T-cell (primary cell): ENCODE results near the gene DBH. TPM values are rescaled to one million over a fixed set of nuclear protein-coding genes. Genes with fewer than 3 reads are reported as not detected.
"Not testable (repeated sequence)": the region's sequence is repeated elsewhere in the genome, so short reads cannot be mapped to it uniquely, and the experiment has no call there.

ENCODE experiments used
- ATAC-seq, 4 experiments: fragments of 200-7000 bp in 3 of 4; fragments of 150-1000 bp in 1 of 4; cut with Tn5 transposase; replicated peaks in 1 of 4; 1 replicate in 3 of 4; 2 replicates in 1 of 4; pipeline ENCODE4 v1.10.0; 2021; ENCODE audit warnings: moderate library complexity in 3 of 4, mild to moderate bottlenecking in 2 of 4, moderate number of reproducible peaks in 1 of 4
- CTCF ChIA-PET, 2 donors: fragments of 300-600 bp; sonication (Branson Sonifier 250); formaldehyde crosslinking; loops; one replicate each; lab custom pipeline; 2022; ENCODE audit warnings: antibody characterized with exemption in 2 of 2; lab: Charles Lee
- POLR2A ChIA-PET, 2 donors: fragments of 300-600 bp; sonication (Branson Sonifier 250); formaldehyde crosslinking; loops; one replicate each; lab custom pipeline; 2022; ENCODE audit warnings: antibody characterized with exemption in 2 of 2; lab: Charles Lee
- DNase-seq, 35 experiments: peaks; one replicate each; pipeline versions ENCODE4 v3.0.0 to v3.0.0-alpha.2; 2013 to 2023
- H3K27ac ChIP-seq: one replicate; pipeline ENCODE4 v1.5.1; 2013; ENCODE audit warnings: low read length
- H3K27me3 ChIP-seq, 2 experiments: replicated peaks in 1 of 2; 1 replicate in 1 of 2; 2 replicates in 1 of 2; pipeline versions ENCODE4 v1.6.1 to v1.7.0; 2013; ENCODE audit warnings: low read length in 1 of 2, mixed read lengths in 1 of 2; ENCODE audit not compliant: control insufficient read depth in 2 of 2, insufficient read depth in 2 of 2; ENCODE audit errors: extremely low read depth in 1 of 2
- H3K36me3 ChIP-seq, 2 donors: 1 replicate in 1 of 2; 2 replicates in 1 of 2; pipeline versions ENCODE4 v1.6.1 to v1.7.0; 2013; ENCODE audit warnings: low read length in 1 of 2; ENCODE audit not compliant: control insufficient read depth in 2 of 2, insufficient read depth in 1 of 2; ENCODE audit errors: extremely low read depth in 1 of 2
- H3K4me1 ChIP-seq, 2 experiments: 1 replicate in 1 of 2; 2 replicates in 1 of 2; pipeline versions ENCODE4 v1.6.1 to v1.7.0; 2013; ENCODE audit warnings: low read length in 2 of 2, mixed read lengths in 1 of 2; ENCODE audit not compliant: insufficient read depth in 2 of 2, control insufficient read depth in 1 of 2; ENCODE audit errors: extremely low read depth in 1 of 2
- H3K4me3 ChIP-seq, 2 donors: 1 replicate in 1 of 2; 2 replicates in 1 of 2; pipeline versions ENCODE4 v1.5.1 to v1.7.0; 2013; ENCODE audit warnings: mild to moderate bottlenecking in 2 of 2, low read length in 1 of 2, moderate library complexity in 1 of 2; ENCODE audit not compliant: control insufficient read depth in 1 of 2; ENCODE audit errors: extremely low read depth in 1 of 2
- H3K9me3 ChIP-seq: 2 replicates; pipeline ENCODE4 v1.7.0; 2013
- H3K27ac Mint-ChIP-seq, 2 donors: one replicate each; pipeline ENCODE4 v1.8.0; 2020 to 2021; ENCODE audit warnings: mild to moderate bottlenecking in 2 of 2, mixed read lengths in 2 of 2
- H3K27me3 Mint-ChIP-seq, 2 donors: one replicate each; pipeline ENCODE4 v1.8.0; 2021 to 2022; ENCODE audit warnings: mixed read lengths in 2 of 2
- H3K36me3 Mint-ChIP-seq: one replicate; pipeline ENCODE4 v1.8.0; 2021; ENCODE audit warnings: mixed read lengths
- H3K4me1 Mint-ChIP-seq, 3 donors: one replicate each; pipeline ENCODE4 v1.8.0; 2020 to 2022; ENCODE audit warnings: mixed read lengths in 3 of 3, mild to moderate bottlenecking in 1 of 3
- H3K4me3 Mint-ChIP-seq, 3 donors: one replicate each; pipeline ENCODE4 v1.8.0; 2020 to 2022; ENCODE audit warnings: mild to moderate bottlenecking in 3 of 3, mixed read lengths in 3 of 3, moderate library complexity in 3 of 3
- H3K9me3 Mint-ChIP-seq, 3 donors: one replicate each; pipeline ENCODE4 v1.8.0; 2020 to 2022; ENCODE audit warnings: mixed read lengths in 3 of 3
- WGBS: methylation state at CpG from one replicate; pipeline ENCODE4 v1.1.5; 2013; ENCODE audit warnings: missing lambda C conversion rate; ENCODE audit not compliant: insufficient coverage; 5-methylcytosine and 5-hydroxymethylcytosine counted together
- total RNA-seq, 35 experiments: library from RNA in 6 of 35; stranded (reverse) in 6 of 35; fragments of 120-200 nt in 1 of 35; gene quantifications; one replicate each; pipeline versions ENCODE4 v1.2.1 to v1.2.4 and lab custom pipeline; 2013 to 2026

The DBH gene
- total RNA-seq, 5 donors from 2014 or later (not counting 1 experiment from before 2014, with no cell fraction given): 0.26 to 0.82 (median 0.32) TPM

DNA sequence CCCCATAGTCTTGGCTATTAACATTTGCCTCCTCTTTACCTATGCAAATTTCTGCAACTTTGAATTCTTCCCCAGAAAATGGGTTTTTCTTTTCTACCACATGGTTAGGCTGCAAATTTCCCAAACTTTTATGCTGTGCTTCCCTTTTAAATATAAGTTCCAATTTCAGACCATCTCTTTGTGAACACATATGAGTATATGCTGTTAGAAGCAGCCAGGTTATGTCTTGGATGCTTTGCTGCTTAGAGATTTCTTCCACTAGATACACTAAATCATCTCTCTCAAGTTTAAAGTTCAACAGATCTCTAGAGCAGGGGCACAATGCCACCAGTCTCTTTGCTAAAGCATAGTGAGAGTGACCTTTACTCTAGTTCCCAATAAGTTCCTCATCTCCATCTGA lies 10.2 kb upstream of the DBH start:
- Mint-ChIP-seq H3K4me1 (peaks cover 14 to 22% (median 19%) of the 10 kb centered on the region in 3 donors), H3K9me3 (peaks cover 10 to 20% (median 12%) of the 10 kb centered on the region in 3 donors)
- H3K9me3 ChIP-seq, CTCF ChIA-PET, H3K4me3 Mint-ChIP-seq, H3K36me3 Mint-ChIP-seq, POLR2A ChIA-PET, H3K27ac Mint-ChIP-seq, DNase-seq, H3K27me3 Mint-ChIP-seq, H3K27ac ChIP-seq, ATAC-seq, H3K4me3 ChIP-seq, H3K36me3 ChIP-seq: not testable (repeated sequence)
- H3K4me1 ChIP-seq: peaks cover 17% of the 10 kb centered on the region in 2 experiments
- H3K27me3 ChIP-seq: peaks cover 0 to 23% of the 10 kb centered on the region in 2 experiments

DNA sequence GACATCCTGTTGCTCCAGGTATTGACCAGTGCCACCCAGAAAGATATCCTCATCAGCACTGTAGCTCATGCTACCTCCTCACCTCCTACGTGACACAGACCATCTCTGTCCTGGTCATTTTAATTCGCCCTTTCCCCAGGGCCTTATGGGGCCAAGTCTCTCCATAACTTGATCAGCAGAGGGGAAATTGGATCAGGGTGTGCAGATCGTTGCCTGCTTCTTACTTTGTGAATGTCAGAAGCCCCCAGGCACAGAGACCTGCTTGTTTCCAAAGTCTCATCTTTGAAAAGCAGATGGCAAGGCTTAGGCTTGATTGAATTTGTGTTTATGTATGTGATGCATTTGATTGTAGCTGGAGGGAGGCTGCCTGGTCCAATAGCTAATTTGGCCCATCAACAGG lies 8.8 kb upstream of the DBH start:
- Histone ChIP-seq H3K27me3 (peaks cover 0 to 30% of the 10 kb centered on the region in 2 experiments), H3K27ac (no peak overlapping the region), H3K36me3 (no peaks in the 10 kb centered on the region), H3K4me1 (peaks cover 6 to 9% of the 10 kb centered on the region in 2 experiments), H3K4me3 (no peak overlapping the region), H3K9me3 (no peaks in the 10 kb centered on the region)
- no peak for ATAC-seq
- Mint-ChIP-seq H3K9me3 (peaks cover 10 to 20% (median 12%) of the 10 kb centered on the region in 3 donors), H3K27ac (no peak overlapping the region), H3K36me3 (no peaks in the 10 kb centered on the region), H3K4me1 (peaks cover 2 to 9% (median 8%) of the 10 kb centered on the region in 3 donors), H3K27me3 (peaks cover 2 to 4% of the 10 kb centered on the region in 2 donors), H3K4me3 (no peak overlapping the region)
- POLR2A ChIA-PET: no interaction called here
- no peak for DNase-seq
- CTCF ChIA-PET: no interaction called here
- 50% methylated on average over 1 of the region's 3 CpGs for WGBS

DNA sequence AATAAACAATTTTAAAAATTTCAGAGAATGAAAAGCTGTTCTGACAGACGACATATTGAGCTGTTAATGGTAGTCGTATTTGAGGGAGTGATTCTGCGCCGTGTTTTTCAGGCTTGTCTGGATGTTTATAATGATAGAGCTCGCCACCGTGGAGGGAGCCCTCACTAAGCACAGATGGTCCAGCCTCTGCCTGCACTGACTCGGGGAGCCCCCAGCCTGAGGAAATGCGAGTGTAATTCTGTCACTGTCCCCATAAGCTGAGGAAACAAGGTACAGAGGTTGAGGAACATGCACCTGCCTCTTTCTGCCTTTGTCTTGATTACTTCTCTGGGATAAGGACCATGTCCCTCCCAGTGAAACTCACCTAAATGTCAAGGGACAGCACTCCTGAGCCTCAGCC lies 7.4 kb upstream of the DBH start:
- no peaks in the 10 kb centered on the region for H3K36me3 ChIP-seq
- H3K4me3 ChIP-seq: no peak overlapping the region
- H3K27me3 Mint-ChIP-seq: peaks cover 2 to 4% of the 10 kb centered on the region in 2 donors
- H3K9me3 Mint-ChIP-seq: peaks cover 10 to 20% (median 12%) of the 10 kb centered on the region in 3 donors
- H3K4me3 Mint-ChIP-seq: no peak overlapping the region
- WGBS: 87% methylated on average over 6 of the region's 8 CpGs
- DNase-seq (no peak), ATAC-seq (no peak)
- H3K9me3 ChIP-seq: no peaks in the 10 kb centered on the region
- H3K4me1 Mint-ChIP-seq: peaks cover 0 to 3% (median 0%) of the 10 kb centered on the region in 3 donors
- POLR2A ChIA-PET: no interaction called here
- peaks cover 0 to 31% of the 10 kb centered on the region in 2 experiments for H3K27me3 ChIP-seq
- H3K27ac ChIP-seq: no peak overlapping the region
- H3K4me1 ChIP-seq: no peaks in the 10 kb centered on the region
- CTCF ChIA-PET: no interaction called here
- no peaks in the 10 kb centered on the region for H3K36me3 Mint-ChIP-seq
- H3K27ac Mint-ChIP-seq: no peak overlapping the region

DNA sequence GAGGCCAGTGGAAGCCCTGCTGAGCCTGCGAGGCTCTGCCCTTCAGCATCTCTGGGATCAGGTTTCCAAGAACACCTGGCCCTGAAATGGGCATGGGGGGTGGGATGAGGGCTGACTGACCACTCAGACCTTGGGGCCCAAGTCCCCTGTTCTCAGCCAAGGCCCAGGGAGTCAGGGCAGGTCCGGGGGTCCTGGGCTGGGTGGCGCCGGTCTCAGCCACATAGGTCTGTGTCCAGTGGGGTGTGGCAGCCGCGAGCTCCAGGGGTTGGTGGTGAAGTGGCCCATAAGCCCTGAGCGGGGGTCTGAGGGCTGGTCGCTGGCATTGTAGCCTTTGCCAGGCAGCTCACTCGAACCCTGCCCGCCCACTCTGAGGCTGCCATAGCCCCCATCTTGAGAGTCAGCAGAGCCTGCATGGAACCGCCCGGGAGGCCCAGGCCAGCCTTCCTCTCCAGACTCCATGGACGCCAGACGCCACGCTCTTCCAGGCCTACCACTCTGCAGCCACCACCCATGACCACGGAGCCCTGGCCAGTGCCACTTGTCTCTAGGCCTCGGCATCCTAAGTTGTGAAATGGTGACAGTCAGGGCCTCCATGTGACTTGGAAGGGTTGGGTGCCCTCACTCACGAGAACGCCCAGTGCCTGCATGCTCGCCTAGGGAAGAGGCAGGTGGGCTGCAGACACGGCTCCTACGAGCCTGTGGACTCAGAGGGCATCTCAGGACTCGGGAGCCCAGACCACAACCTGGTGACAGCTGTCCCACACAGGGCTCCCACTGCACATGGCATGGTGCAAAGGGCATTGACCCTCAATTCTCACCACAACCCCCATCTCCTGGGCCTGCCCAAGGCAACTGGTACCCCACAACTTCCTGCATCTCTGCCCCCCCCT lies 6.7 kb upstream of the DBH start:
- no peak overlapping the region for H3K4me3 Mint-ChIP-seq
- ChIA-PET CTCF (no interaction called here), POLR2A (no interaction called here)
- 78% methylated on average over 20 of the region's 23 CpGs for WGBS
- Histone ChIP-seq H3K27ac (no peak overlapping the region), H3K9me3 (no peaks in the 10 kb centered on the region), H3K27me3 (peaks cover 0 to 34% of the 10 kb centered on the region in 2 experiments), H3K36me3 (no peaks in the 10 kb centered on the region), H3K4me3 (no peak overlapping the region), H3K4me1 (no peaks in the 10 kb centered on the region)
- no peak for ATAC-seq
- peaks cover 0 to 3% (median 0%) of the 10 kb centered on the region in 3 donors for H3K4me1 Mint-ChIP-seq
- peaks cover 2 to 4% of the 10 kb centered on the region in 2 donors for H3K27me3 Mint-ChIP-seq
- H3K9me3 Mint-ChIP-seq: peaks cover 10 to 20% (median 12%) of the 10 kb centered on the region in 3 donors
- DNase-seq: no peak
- no peak overlapping the region for H3K27ac Mint-ChIP-seq
- H3K36me3 Mint-ChIP-seq: no peaks in the 10 kb centered on the region

DNA sequence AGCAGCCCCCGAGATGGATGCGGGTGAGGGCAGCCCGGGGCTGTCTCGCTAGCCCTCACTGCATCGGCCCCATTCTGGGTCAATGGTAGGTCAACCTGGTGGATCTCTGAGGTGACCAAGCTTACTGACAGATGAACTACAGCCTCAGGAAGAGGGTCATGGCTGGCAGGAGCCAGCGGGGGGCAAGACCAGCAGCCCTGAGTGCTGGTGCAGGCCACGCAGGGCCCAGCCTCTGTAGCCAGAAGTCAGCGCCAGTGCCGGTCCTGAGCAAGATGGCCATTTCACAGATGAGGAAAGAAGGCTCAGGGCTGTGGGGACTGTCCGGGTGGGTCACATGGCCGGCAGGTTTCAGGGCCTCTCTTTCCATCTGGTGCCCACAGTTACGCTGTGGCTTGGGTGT lies 5.1 kb upstream of the DBH start:
- Mint-ChIP-seq H3K27ac (no peak overlapping the region), H3K4me3 (no peak overlapping the region), H3K4me1 (peaks cover 0 to 3% (median 0%) of the 10 kb centered on the region in 3 donors), H3K36me3 (no peaks in the 10 kb centered on the region), H3K9me3 (peaks cover 8 to 13% (median 9%) of the 10 kb centered on the region in 3 donors), H3K27me3 (peaks cover 0 to 2% of the 10 kb centered on the region in 2 donors)
- Histone ChIP-seq H3K27me3 (peaks cover 0 to 31% of the 10 kb centered on the region in 2 experiments), H3K4me1 (no peaks in the 10 kb centered on the region), H3K4me3 (no peak overlapping the region), H3K36me3 (no peaks in the 10 kb centered on the region), H3K27ac (no peak overlapping the region), H3K9me3 (no peaks in the 10 kb centered on the region)
- 90% methylated on average over 9 of the region's 12 CpGs for WGBS
- DNase-seq (no peak), ATAC-seq (no peak)
- CTCF ChIA-PET: interaction anchor here in 1 of 2 donors (0.6 kb wide), 1 partner anchor 138 kb away, joined by 3 read pairs; no protein-coding TSS in a partner anchor
- POLR2A ChIA-PET: no interaction called here

DNA sequence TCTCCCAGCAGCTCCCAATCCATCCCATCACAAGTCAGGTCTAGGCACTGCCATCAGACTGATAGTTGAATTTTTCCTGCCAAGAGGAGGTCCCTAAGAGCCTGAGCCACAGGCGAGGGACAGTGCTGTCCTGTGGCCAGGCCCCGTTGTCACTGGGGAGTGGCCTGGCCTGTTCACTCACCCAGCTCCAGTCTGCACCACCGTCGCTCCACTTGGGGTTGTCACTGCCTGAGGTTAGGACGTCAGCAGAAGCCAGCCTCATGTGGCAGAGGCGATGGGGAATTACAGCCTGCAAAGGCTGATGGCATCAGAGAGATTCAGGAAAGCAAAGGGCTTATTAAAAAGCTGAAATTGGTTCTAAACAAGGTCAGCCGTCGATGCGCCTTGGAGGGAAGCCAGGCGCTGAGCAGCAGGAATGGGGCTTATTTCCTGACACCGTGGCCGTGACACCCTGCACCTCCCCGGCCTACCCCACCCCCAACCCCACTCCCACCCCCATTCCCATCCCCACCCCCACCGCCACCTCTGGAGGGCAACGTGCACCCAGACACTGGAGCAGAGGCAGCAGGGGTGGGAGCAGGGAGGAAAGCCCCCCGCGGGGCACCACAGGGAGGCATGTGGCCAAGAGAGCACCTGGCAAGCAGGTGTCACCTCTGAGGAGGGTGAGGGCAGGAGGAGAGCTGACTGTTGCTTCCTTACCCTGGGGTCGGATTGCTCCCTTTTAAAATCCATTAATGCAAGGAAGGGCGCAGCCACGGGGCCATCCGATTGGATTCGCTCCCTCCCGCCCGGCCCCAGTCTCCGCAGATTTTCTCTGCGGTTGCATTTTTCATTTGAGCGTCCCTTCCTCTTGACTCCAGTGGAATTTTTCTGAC lies 3.1 kb upstream of the DBH start:
- H3K4me1 Mint-ChIP-seq: peaks cover 0 to 3% (median 0%) of the 10 kb centered on the region in 3 donors
- Histone ChIP-seq H3K4me1 (no peaks in the 10 kb centered on the region), H3K36me3 (no peaks in the 10 kb centered on the region), H3K9me3 (no peaks in the 10 kb centered on the region), H3K27ac (no peak overlapping the region), H3K27me3 (peaks cover 0 to 36% of the 10 kb centered on the region in 2 experiments), H3K4me3 (no peak overlapping the region)
- 74% methylated on average over 14 of the region's 27 CpGs for WGBS
- no peak overlapping the region for H3K4me3 Mint-ChIP-seq
- no peak overlapping the region for H3K27ac Mint-ChIP-seq
- ChIA-PET CTCF (interaction anchor here in 1 of 2 donors (0.6 kb wide), 1 partner anchor 476 kb away, joined by 6 read pairs; no protein-coding TSS in a partner anchor), POLR2A (no interaction called here)
- no peak for DNase-seq
- no peaks in the 10 kb centered on the region for H3K36me3 Mint-ChIP-seq
- ATAC-seq: no peak
- H3K9me3 Mint-ChIP-seq: no peaks in the 10 kb centered on the region
- peaks cover 0 to 2% of the 10 kb centered on the region in 2 donors for H3K27me3 Mint-ChIP-seq
